Tibial nerve (tissue), 4 donors: ENCODE results near the gene UVSSA. TPM values are rescaled to one million over a fixed set of nuclear protein-coding genes. Genes with fewer than 3 reads are reported as not detected.
"Not testable (repeated sequence)": the region's sequence is repeated elsewhere in the genome, so short reads cannot be mapped to it uniquely, and the experiment has no call there.

Experiments used
- DNase-seq, 2 donors: peaks; one replicate each; pipeline ENCODE4 v3.0.0-alpha.2; 2019; ENCODE audit warnings: low spot score in 2 of 2
- H3K27ac ChIP-seq, 4 donors: fragments of 200-600 bp; sonication (generic) in 3 of 4; one replicate each; pipeline ENCODE4 v1.5.1; 2017 to 2019; ENCODE audit warnings: mild to moderate bottlenecking in 1 of 4
- H3K27me3 ChIP-seq, 2 donors: fragments of 200-600 bp; sonication (generic) in 1 of 2; one replicate each; pipeline versions ENCODE4 v1.5.1 to v1.6.0; 2017 to 2019
- H3K36me3 ChIP-seq, 3 donors: fragments of 200-600 bp; sonication (generic); one replicate each; pipeline ENCODE4 v1.5.1; 2018 to 2019
- H3K4me1 ChIP-seq, 4 donors: fragments of 200-600 bp; sonication (generic) in 3 of 4; one replicate each; pipeline ENCODE4 v1.5.1; 2017 to 2019
- H3K4me3 ChIP-seq, 4 donors: fragments of 200-600 bp; sonication (generic) in 3 of 4; one replicate each; pipeline ENCODE4 v1.5.1; 2017 to 2019; ENCODE audit warnings: mild to moderate bottlenecking in 1 of 4, moderate library complexity in 1 of 4
- H3K9me3 ChIP-seq, 4 donors: fragments of 200-600 bp; sonication (generic) in 3 of 4; one replicate each; pipeline ENCODE4 v1.5.1; 2017 to 2019
- CTCF ChIP-seq, 5 experiments: fragments of 200-600 bp in 3 of 5; fragments of 450-650 bp in 2 of 5; sonication (generic) in 3 of 5; IDR thresholded peaks; one replicate each; pipeline ENCODE4 v1.5.1; 2016 to 2019; ENCODE audit warnings: antibody characterized with exemption in 5 of 5, mild to moderate bottlenecking in 3 of 5, moderate library complexity in 2 of 5
- EP300 ChIP-seq, 2 donors: sonication (generic); formaldehyde crosslinking; IDR thresholded peaks; one replicate each; pipeline ENCODE4 v1.6.1; 2017; ENCODE audit warnings: antibody characterized with exemption in 2 of 2, mild to moderate bottlenecking in 1 of 2
- POLR2A ChIP-seq, 2 donors: fragments of 450-650 bp; IDR thresholded peaks; one replicate each; pipeline ENCODE4 v1.6.1; 2017; ENCODE audit warnings: antibody characterized with exemption in 2 of 2, mild to moderate bottlenecking in 2 of 2, moderate library complexity in 2 of 2
- WGBS, 2 donors: methylation state at CpG; one replicate each; pipeline ENCODE4 v1.1.5; 2018; 5-methylcytosine and 5-hydroxymethylcytosine counted together
- total RNA-seq, 4 donors: library from RNA; depleted of rRNA; stranded (reverse); fragments of >200 nt; gene quantifications; one replicate each; pipeline ENCODE4 v1.1.0, GENCODE V29; 2016

The UVSSA gene
- total RNA-seq, 4 donors from 2014 or later, result 29.8 to 72.0 (median 30.4) TPM

- no peak for DNase-seq
- WGBS, 2 donors, result 86 to 87% methylated on average over 13 of the region's 13 CpGs
- peaks cover 0 to 15% (median 0%) of the 10 kb centered on the region in 4 donors for H3K9me3 ChIP-seq
- H3K4me3 ChIP-seq, result no peak overlapping the region
- no peak for TF ChIP-seq POLR2A (IDR thresholded peaks at IDR 0.05)
- TF ChIP-seq CTCF (IDR thresholded peaks at IDR 0.05), result no peak
- TF ChIP-seq EP300 (IDR thresholded peaks at IDR 0.05), result no peak
- no peak overlapping the region for H3K27ac ChIP-seq
- H3K4me1 ChIP-seq, result peaks cover 0 to 2% (median 0%) of the 10 kb centered on the region in 4 donors
- H3K27me3 ChIP-seq, result peaks cover 0 to 47% of the 10 kb centered on the region in 2 donors
- H3K36me3 ChIP-seq, result no peaks in the 10 kb centered on the region
Observed at GRCh38 chr4:1419708-1420107, 72.7 kb downstream of the UVSSA start.

- Histone ChIP-seq H3K27ac (no peak overlapping the region), H3K4me1 (no peaks in the 10 kb centered on the region), H3K36me3 (no peaks in the 10 kb centered on the region), H3K9me3 (peaks cover 0 to 15% (median 0%) of the 10 kb centered on the region in 4 donors), H3K27me3 (peaks cover 0 to 34% of the 10 kb centered on the region in 2 donors), H3K4me3 (no peak overlapping the region)
- no peak for TF ChIP-seq EP300 (IDR thresholded peaks at IDR 0.05)
- TF ChIP-seq POLR2A (IDR thresholded peaks at IDR 0.05), result no peak
- no peak for TF ChIP-seq CTCF (IDR thresholded peaks at IDR 0.05)
- DNase-seq, result no peak
- WGBS, 2 donors, result 39 to 51% methylated on average over 2 of the region's 2 CpGs
Observed at GRCh38 chr4:1421657-1422056, 74.6 kb downstream of the UVSSA start.

GRCh38 chr4:1427010-1427409 is 80.0 kb downstream of the UVSSA start:
- TF ChIP-seq EP300 (IDR thresholded peaks at IDR 0.05) (no peak), CTCF (IDR thresholded peaks at IDR 0.05) (no peak), POLR2A (IDR thresholded peaks at IDR 0.05) (no peak)

GRCh38 chr4:1443688-1444172 is 96.7 kb downstream of the UVSSA start:
- H3K4me3 ChIP-seq, H3K27ac ChIP-seq, DNase-seq, H3K4me1 ChIP-seq, H3K9me3 ChIP-seq, H3K36me3 ChIP-seq, H3K27me3 ChIP-seq: not testable (repeated sequence)
- WGBS, 2 donors, result 69 to 82% methylated on average over 4 of the region's 4 CpGs

More at GRCh38 chr4:1427010-1427409, 80.0 kb downstream of the UVSSA start:
- DNase-seq, result no peak
- no peaks in the 10 kb centered on the region for H3K4me1 ChIP-seq
- H3K36me3 ChIP-seq, result no peaks in the 10 kb centered on the region
- H3K4me3 ChIP-seq, result no peak overlapping the region
- WGBS, 2 donors, result 76 to 78% methylated on average over 5 of the region's 5 CpGs
- H3K9me3 ChIP-seq, result peaks cover 0 to 15% (median 0%) of the 10 kb centered on the region in 4 donors
- no peak overlapping the region for H3K27ac ChIP-seq
- H3K27me3 ChIP-seq, result peaks cover 0 to 12% of the 10 kb centered on the region in 2 donors

Other genes starting within 250 kb of the UVSSA start
- gene RNF212, start 233.6 kb upstream of the UVSSA start, total RNA-seq, result 10 to 100 TPM in 2 of 4 donors, 1 to 10 TPM in 2; 2.5 to 24.7 (median 9.8) TPM
- 10 to 100 TPM; 39.3 to 91.0 (median 45.5) TPM for gene SPON2, start 174.6 kb upstream of the UVSSA start, total RNA-seq
- 100 to 1,000 TPM; 134 to 255 (median 193) TPM for gene CTBP1, start 98.1 kb upstream of the UVSSA start, total RNA-seq
- gene MAEA, start 57.3 kb upstream of the UVSSA start, total RNA-seq, result 100 to 1,000 TPM in 1 of 4 donors, 10 to 100 TPM in 3; 66.2 to 140 (median 83.2) TPM
- not detected for gene NKX1-1, start 59.2 kb downstream of the UVSSA start, total RNA-seq